ENCODE data around the gene ALK. TPM values are rescaled to one million over a fixed set of nuclear protein-coding genes. Genes with fewer than 3 reads are reported as not detected.

ALK gene
- total and polyA plus RNA-seq, 2 donors (not counting 1 experiment from before 2014, with no cell fraction given), result under 0.01 to 0.02 TPM

- Histone ChIP-seq H3K36me3 (ENCODE audit: control insufficient read depth, insufficient read depth, low read length) (no peaks in the 10 kb centered on the region), H3K27ac (ENCODE audit: insufficient read depth, low read length) (no peak overlapping the region), H3K9me3 (ENCODE audit: control insufficient read depth, insufficient read depth, low read depth, low read length) (no peaks in the 10 kb centered on the region), H2AFZ (ENCODE audit: low read length) (no peak overlapping the region), H3K79me2 (ENCODE audit: control insufficient read depth, insufficient read depth, low read length) (no peaks in the 10 kb centered on the region), H3K4me1 (ENCODE audit: control insufficient read depth, extremely low read depth, insufficient read depth, low read length) (no peaks in the 10 kb centered on the region), H3K27me3 (ENCODE audit: control insufficient read depth, insufficient read depth, low read length) (no peaks in the 10 kb centered on the region), H3K4me3 (replicated peaks in 1 of 4; ENCODE audit: control extremely low read depth in 1 of 4, insufficient read depth in 1 of 4, low read depth in 3 of 4, low read length in 4 of 4) (no peak overlapping the region), H4K20me1 (ENCODE audit: control insufficient read depth, extremely low read depth, insufficient read depth, low read length) (no peaks in the 10 kb centered on the region), H3K9ac (ENCODE audit: insufficient read depth, low read length) (no peak overlapping the region), H3K4me2 (ENCODE audit: extremely low read depth, insufficient read depth, low read length) (no peak overlapping the region)
- TF ChIP-seq EZH2 (IDR thresholded peaks at IDR 0.05; ENCODE audit: low read length, missing control alignments) (no peak), CTCF (conservative IDR thresholded peaks at IDR 0.05 in 1 of 2, IDR thresholded peaks at IDR 0.05 in 1 of 2; ENCODE audit: low read depth in 1 of 2, low read length in 2 of 2) (no peak)
- DNase-seq (ENCODE audit: low read depth in 2 of 2), result no peak
These were observed 162.0 kb downstream of the ALK start for GRCh38 chr2:29759360-29759759.

GRCh38 chr2:29755829-29756228 is 165.6 kb downstream of the ALK start:
- H3K27ac ChIP-seq (ENCODE audit: insufficient read depth, low read length), result no peak overlapping the region
- no peaks in the 10 kb centered on the region for H3K79me2 ChIP-seq (ENCODE audit: control insufficient read depth, insufficient read depth, low read length)
- TF ChIP-seq EZH2 (IDR thresholded peaks at IDR 0.05; ENCODE audit: low read length, missing control alignments) (no peak), CTCF (conservative IDR thresholded peaks at IDR 0.05 in 1 of 2, IDR thresholded peaks at IDR 0.05 in 1 of 2; ENCODE audit: low read depth in 1 of 2, low read length in 2 of 2) (no peak)
- no peak for DNase-seq (ENCODE audit: low read depth in 2 of 2)
- H3K9me3 ChIP-seq (ENCODE audit: control insufficient read depth, insufficient read depth, low read depth, low read length), result no peaks in the 10 kb centered on the region
- H3K4me2 ChIP-seq (ENCODE audit: extremely low read depth, insufficient read depth, low read length), result no peak overlapping the region
- H4K20me1 ChIP-seq (ENCODE audit: control insufficient read depth, extremely low read depth, insufficient read depth, low read length), result no peaks in the 10 kb centered on the region
- no peak overlapping the region for H3K4me3 ChIP-seq (replicated peaks in 1 of 4; ENCODE audit: control extremely low read depth in 1 of 4, insufficient read depth in 1 of 4, low read depth in 3 of 4, low read length in 4 of 4)
- H3K9ac ChIP-seq (ENCODE audit: insufficient read depth, low read length), result no peak overlapping the region
- H3K27me3 ChIP-seq (ENCODE audit: control insufficient read depth, insufficient read depth, low read length), result no peaks in the 10 kb centered on the region
- H3K4me1 ChIP-seq (ENCODE audit: control insufficient read depth, extremely low read depth, insufficient read depth, low read length), result peaks cover 6% of the 10 kb centered on the region
- H2AFZ ChIP-seq (ENCODE audit: low read length), result no peak overlapping the region
- no peaks in the 10 kb centered on the region for H3K36me3 ChIP-seq (ENCODE audit: control insufficient read depth, insufficient read depth, low read length)

- TF ChIP-seq CTCF (conservative IDR thresholded peaks at IDR 0.05 in 1 of 2, IDR thresholded peaks at IDR 0.05 in 1 of 2; ENCODE audit: low read depth in 1 of 2, low read length in 2 of 2) (no peak), EZH2 (IDR thresholded peaks at IDR 0.05; ENCODE audit: low read length, missing control alignments) (no peak)
- Histone ChIP-seq H3K4me2 (ENCODE audit: extremely low read depth, insufficient read depth, low read length) (no peak overlapping the region), H3K36me3 (ENCODE audit: control insufficient read depth, insufficient read depth, low read length) (no peaks in the 10 kb centered on the region), H3K4me1 (ENCODE audit: control insufficient read depth, extremely low read depth, insufficient read depth, low read length) (peaks cover 6% of the 10 kb centered on the region), H3K4me3 (replicated peaks in 1 of 4; ENCODE audit: control extremely low read depth in 1 of 4, insufficient read depth in 1 of 4, low read depth in 3 of 4, low read length in 4 of 4) (no peak overlapping the region), H3K79me2 (ENCODE audit: control insufficient read depth, insufficient read depth, low read length) (no peaks in the 10 kb centered on the region), H3K27ac (ENCODE audit: insufficient read depth, low read length) (no peak overlapping the region), H3K9ac (ENCODE audit: insufficient read depth, low read length) (no peak overlapping the region), H2AFZ (ENCODE audit: low read length) (no peak overlapping the region), H4K20me1 (ENCODE audit: control insufficient read depth, extremely low read depth, insufficient read depth, low read length) (no peaks in the 10 kb centered on the region), H3K9me3 (ENCODE audit: control insufficient read depth, insufficient read depth, low read depth, low read length) (no peaks in the 10 kb centered on the region), H3K27me3 (ENCODE audit: control insufficient read depth, insufficient read depth, low read length) (no peaks in the 10 kb centered on the region)
- no peak for DNase-seq (ENCODE audit: low read depth in 2 of 2)
These were observed 166.2 kb downstream of the ALK start for GRCh38 chr2:29755233-29755632.
